ENCODE results near the gene CCDC106.

Gene CCDC106

GRCh38 chr19:55694241-55694655, 46.2 kb downstream of the CCDC106 start:
- in situ Hi-C loops (cut with MboI; ENCODE audit: low sequenced_read_pairs): no loop called here

GRCh38 chr19:55694656-55695491, 46.9 kb downstream of the CCDC106 start:
- in situ Hi-C loops (cut with MboI; ENCODE audit: low sequenced_read_pairs): no loop called here

- in situ Hi-C loops (cut with MboI; ENCODE audit: low sequenced_read_pairs): no loop called here
Measured at GRCh38 chr19:55695511-55696290, 47.7 kb downstream of the CCDC106 start.

- in situ Hi-C loops (cut with MboI; ENCODE audit: low sequenced_read_pairs): no loop called here
Measured at GRCh38 chr19:55696301-55697068, 48.5 kb downstream of the CCDC106 start.

- in situ Hi-C loops (cut with MboI; ENCODE audit: low sequenced_read_pairs): no loop called here
Measured at GRCh38 chr19:55697069-55697440, 49.0 kb downstream of the CCDC106 start.

- in situ Hi-C loops (cut with MboI; ENCODE audit: low sequenced_read_pairs): no loop called here
Measured at GRCh38 chr19:55697698-55698097, 49.7 kb downstream of the CCDC106 start.

GRCh38 chr19:55698256-55698655, 50.2 kb downstream of the CCDC106 start:
- in situ Hi-C loops (cut with MboI; ENCODE audit: low sequenced_read_pairs): no loop called here

- in situ Hi-C loops (cut with MboI; ENCODE audit: low sequenced_read_pairs): no loop called here
Measured at GRCh38 chr19:55699221-55699620, 51.2 kb downstream of the CCDC106 start.

GRCh38 chr19:55700813-55701212, 52.8 kb downstream of the CCDC106 start:
- in situ Hi-C loops (cut with MboI; ENCODE audit: low sequenced_read_pairs): no loop called here

GRCh38 chr19:55702131-55702627, 54.2 kb downstream of the CCDC106 start:
- in situ Hi-C loops (cut with MboI; ENCODE audit: low sequenced_read_pairs): no loop called here
